ENCODE measurements around the gene NR1D1.

NR1D1 gene

DNA sequence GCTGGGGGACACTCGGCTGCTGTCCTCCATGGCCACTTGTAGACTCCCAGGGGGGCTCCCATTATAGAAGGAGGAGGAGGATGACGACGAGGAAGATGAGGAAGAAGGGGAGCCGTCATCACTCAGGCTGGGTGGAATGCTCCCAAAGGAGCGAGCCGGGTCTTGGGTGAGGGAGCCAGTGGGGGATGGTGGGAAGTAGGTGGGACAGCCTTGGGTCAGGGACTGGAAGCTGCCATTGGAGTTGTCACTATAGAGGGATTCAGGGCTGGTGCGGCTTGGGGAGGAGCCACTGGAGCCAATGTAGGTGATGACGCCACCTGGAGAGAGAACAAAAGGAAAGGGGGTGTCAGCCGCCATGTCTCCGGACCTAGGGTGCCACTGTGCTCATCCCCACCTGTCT lies 3.3 kb downstream of the NR1D1 start:
- no peak for DNase-seq

DNA sequence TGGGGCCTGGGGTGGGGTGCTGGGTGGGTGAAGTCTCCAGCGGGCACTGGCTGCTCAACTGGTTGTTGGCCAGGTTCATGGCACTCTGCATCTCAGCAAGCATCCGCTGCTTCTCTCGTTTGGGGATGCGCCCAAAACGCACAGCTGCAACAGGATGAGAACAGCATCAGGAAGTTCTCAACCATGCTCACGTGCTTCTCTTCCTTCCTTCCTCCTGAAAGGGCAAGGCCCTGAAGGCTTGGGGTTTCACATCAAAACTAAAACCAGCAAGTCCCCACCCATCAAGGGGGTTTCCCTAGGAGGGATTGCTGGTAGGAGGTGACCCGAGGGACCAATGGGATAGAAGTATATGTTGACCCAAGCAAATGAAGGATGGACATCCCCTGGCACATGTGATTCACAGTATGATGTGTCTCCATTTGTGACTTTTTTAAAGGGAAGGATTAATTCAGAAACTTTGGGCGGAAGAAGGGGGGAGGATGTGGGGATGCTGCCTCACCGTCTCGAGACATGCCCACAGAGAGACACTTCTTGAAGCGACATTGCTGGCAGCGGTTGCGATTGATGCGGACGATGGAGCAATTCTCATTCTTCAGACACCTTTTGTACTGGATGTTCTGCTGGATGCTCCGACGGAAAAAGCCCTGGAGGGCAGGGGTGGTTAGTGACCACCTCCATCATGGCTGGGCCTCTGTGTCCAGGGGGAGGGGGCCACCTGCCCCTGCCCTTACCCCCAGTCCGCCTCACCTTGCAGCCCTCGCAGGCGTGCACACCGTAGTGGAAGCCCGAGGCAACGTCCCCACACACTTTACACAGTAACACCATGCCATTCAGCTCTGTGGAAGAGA lies 4.2 kb downstream of the NR1D1 start:
- DNase-seq, result peak; percentile 99

DNA sequence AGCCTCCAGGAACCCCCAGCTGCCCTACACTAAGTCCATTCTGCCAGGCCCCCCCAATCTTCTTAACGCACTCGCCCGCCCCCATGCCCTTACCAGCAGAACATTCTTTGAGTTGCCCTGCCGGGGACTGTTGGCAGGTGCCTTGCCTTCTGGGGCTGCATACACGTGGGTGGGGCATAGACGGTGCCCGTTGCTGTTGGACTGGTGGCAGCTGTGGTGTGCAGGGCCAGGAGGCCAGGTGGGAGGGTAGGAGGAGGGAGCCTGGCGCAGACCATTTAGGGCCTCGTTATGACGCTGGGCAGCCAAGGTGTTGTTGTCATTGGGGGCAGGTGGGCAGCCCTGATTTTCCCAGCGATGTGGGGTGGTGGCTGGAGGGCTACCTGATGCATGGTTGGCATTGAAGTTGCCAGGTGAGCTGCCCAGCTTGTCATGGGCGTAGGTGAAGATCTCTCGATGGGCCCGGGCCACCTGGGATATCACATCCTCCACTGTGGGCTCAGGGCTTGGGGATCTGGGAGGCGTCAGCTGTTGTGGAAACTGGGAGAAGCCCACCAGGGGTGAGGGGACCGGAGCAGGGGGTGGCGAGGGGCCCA lies 4.9 kb downstream of the NR1D1 start:
- no peak for DNase-seq

DNA sequence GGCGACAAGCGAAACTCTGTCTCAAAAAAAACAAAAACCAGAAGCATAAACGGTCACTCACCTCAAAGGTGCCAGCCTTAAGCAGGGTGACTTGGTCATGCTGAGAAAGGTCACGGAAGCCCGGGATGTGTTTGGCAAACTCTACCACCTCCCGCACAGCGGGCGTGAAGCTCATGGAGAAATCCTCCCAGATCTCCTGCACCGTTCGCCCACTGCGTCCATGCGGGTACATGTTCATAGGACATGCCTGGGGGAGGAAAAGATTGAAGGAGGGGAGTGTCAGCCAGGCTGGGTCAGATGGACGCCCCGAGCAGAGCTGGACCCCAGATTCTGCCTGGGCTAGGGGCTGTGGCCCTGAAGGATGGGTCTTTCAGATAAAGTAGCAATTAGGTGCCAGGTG lies 5.5 kb downstream of the NR1D1 start:
- no peak for DNase-seq

DNA sequence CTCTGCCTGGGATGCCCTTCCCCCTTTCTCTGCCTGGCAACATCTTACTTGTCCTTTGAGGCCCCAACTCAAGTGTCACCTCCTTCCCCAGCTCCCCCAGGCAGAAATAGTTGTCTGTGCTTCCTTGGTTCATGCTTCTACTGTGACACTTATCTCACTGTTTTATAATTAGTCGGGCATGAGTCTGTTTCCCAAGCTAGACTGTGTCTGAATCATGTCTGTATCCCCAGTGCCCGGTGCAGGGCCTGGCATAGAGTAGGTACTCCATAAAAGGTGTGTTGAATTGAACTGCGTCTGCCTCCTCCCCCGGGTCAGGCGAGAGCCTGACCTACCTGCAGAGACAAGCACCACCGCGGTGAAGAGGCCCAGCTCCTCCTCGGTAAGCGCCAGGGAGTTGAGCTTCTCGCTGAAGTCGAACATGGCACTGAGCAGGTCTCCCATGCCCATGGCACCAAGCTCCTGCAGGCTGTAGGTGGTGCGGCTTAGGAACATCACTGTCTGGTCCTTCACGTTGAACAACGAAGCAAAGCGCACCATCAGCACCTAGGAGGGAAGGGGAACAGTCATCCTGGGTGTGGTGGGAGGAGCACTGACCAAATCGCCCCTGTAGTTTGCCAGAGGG lies 6.7 kb downstream of the NR1D1 start:
- no peak for DNase-seq

DNA sequence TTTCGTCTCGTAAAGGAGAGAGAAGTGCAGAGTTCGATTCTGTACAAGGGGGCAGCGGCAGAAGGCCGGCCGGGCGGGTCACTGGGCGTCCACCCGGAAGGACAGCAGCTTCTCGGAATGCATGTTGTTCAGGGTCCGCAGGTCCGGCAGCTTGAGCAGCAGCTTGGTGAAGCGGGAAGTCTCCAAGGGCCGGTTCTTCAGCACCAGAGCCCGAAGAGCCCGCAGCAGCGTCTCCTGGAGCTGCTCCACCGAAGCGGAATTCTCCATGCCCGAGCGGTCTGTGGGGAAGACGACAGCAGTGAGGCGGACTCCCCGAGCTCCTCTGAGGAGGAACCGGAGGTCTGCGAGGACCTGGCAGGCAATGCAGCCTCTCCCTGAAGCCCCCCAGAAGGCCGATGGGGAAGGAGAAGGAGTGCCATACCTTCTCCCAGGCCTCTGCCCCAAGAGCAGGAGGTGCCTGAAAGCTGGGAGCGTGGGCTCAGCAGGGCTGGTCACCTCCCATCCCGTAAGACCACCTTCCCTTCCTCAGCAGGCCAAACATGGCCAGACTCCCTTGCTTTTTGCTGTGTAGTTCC lies 7.3 kb downstream of the NR1D1 start:
- no peak for DNase-seq

DNA sequence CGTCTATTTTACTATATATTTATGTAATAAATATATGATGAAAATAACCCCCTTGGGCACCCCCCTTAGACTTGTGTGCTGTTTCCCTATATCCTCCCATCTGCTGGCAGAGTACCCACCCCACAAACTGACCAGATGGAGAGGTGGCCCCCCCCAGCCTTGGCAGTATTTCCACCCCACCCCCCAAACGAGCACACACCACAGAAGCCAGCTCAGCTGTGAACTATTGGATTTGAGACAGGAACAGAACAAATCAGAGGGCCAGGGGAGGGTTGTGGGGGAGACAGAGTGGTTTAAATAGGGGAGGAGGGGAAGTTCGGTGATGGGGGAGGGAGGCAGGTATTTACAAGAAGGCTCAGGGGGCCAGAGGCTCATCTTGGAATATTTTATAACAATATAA lies 7.8 kb downstream of the NR1D1 start:
- no peak for DNase-seq

DNA sequence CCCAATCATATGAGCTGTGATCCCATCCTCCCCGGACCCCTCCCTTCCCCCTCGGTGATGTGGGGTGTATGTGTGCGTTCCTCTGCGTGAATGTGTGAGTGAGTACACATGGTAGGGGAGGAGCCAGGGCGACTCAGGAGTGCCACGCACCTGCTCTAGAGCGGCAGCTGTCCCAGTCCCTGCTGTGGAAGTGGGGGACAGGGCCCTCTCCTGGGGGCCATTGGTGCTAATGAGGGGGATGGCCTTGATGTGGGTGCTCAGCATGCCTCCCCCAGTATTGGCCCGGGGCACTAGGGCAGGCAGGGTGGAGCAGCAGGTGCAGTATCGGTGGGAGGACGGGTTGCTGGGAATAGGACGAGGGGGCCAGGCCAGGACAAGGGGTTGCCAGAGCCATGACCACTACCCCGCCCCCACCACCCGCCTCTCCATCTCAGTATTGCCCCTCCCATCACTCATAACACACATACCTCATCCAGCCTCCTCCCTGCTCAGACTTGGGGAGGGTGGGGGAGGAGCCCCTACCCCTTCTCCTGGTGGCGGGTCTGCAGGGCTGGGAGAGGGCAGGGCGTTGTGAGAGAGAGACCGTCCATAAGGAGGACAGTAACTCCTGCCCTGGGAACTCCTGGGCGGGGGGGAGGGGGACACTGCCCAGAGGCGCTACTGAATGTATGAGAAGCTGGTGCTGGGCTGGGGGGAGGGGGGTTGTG lies 8.5 kb downstream of the NR1D1 start:
- no peak for DNase-seq

DNA sequence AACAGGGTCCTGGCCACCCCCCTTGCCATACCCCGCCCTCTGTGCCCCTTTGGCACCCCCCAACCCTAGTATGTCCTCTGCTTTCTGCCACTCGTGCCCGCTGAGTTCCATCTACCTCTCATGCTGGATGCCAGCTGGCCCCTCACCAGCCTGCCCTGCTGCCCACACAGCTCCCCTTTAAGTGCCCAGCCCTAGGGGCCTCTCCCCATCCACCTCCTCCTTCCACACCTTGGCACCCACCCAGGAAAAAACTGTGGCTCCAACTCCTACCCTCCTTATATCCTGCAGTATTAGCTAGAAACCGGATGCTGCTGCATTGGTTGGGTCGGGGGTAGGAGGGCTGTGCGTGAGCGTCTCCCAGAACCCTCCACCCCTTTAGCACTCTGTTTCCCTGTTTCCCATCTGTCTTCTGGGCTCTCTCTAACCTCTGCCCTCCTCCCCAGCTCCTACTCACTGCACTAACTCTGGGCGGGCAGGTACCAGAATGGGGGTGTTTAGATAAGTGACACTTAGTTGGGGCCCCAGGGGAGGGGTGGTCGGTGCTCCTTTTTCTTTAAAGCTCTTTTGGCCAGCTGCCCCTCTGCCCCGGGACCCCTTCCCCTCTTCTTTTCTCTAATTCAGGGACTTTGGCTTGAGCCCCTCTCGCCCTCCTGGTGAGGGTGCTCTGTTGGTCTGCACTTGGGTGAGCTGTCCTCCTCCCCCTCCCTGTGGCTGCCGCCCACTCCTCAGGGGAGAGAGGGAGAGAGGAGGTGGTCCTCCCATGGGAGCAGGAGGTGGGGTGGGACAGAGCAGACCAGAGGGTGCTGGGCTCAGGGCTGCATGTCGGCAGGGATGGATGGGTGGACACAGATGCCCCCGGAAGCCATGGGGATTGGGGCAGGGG lies 9.9 kb downstream of the NR1D1 start:
- no peak for DNase-seq

DNA sequence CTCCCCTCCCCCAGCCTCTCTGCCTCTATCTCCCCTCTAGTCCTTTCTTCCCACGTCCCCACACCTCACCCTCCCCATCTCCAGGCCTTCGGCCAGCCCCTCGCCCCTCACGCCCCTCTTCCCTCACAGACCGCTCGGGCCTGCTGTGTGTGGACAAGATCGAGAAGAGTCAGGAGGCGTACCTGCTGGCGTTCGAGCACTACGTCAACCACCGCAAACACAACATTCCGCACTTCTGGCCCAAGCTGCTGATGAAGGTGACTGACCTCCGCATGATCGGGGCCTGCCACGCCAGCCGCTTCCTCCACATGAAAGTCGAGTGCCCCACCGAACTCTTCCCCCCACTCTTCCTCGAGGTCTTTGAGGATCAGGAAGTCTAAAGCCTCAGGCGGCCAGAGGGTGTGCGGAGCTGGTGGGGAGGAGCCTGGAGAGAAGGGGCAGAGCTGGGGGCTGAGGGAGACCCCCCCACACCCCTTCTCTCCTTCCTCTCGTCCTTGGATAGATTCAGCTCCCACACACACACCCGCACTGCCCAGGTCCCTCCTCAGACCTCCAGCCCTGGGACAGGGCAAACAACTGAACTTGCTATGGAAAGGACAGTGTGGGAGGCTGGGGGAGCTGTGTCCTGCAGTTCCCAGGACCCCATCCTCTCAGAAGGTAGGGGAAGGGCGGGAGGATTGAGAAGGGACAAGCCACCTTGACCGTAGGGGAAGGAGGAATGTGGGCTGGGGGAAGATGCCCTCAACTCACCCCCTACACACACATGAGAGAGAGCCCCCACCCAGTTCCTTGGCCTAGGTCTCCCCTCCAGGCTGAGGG lies 11.1 kb downstream of the NR1D1 start:
- DNase-seq, result no peak

DNA sequence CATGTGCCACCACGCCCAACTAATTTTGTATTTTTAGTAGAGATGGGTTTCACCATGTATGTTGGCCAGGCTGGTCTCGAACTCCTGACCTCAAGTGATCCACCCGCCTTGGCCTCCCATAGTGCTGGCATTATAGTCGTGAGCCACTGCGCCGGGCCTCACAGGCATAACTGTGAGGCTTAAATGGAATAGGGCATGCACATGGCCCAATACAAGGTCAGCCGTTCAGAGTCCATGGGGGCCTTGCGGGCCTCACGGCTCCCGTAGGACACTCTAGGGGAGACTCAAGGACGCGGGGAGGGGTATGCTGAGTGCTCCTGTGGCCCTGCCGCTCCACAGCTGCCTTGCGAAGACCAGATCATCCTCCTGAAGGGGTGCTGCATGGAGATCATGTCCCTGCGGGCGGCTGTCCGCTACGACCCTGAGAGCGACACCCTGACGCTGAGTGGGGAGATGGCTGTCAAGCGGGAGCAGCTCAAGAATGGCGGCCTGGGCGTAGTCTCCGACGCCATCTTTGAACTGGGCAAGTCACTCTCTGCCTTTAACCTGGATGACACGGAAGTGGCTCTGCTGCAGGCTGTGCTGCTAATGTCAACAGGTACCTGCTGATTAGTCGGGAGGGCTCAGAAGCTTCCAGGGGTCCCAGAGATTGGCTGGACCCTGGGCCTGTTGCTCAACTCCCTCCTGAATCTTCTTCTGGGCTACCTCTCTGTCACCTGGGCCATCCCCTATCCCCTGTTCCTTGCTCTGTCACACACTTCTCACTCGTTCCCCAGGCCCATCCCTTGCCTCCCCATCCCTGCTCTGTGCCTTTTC lies 12.3 kb downstream of the NR1D1 start:
- DNase-seq, result no peak

DNA sequence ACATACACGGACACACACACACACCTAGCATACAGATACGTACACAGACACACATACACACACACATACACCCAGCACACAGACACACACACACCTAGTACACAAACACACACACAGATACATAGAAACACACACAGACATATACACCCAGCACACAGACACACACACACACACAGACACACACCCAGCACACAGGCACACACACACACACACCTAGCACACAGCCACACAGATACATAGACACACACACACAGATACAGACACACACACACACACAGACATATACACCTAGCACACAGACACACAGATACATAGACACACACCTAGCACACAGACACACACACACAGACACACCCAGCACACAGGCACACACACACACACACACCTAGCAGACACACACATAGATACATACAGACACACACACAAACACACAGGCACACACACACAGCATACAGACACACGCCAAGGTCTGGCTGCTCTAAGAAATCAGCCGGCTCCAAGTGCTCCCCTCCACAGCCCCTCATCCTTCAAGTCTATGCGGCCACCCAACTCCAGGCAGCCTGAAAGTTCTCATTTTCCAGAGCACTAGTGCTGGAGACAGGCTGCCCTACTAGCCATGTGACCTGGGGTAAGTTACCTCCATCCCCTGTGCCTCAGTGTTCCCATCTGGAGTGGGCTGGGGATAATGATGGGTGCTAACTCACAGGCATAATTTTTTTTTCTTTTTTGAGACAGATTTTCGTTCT lies 13.2 kb downstream of the NR1D1 start:
- DNase-seq, result no peak

DNA sequence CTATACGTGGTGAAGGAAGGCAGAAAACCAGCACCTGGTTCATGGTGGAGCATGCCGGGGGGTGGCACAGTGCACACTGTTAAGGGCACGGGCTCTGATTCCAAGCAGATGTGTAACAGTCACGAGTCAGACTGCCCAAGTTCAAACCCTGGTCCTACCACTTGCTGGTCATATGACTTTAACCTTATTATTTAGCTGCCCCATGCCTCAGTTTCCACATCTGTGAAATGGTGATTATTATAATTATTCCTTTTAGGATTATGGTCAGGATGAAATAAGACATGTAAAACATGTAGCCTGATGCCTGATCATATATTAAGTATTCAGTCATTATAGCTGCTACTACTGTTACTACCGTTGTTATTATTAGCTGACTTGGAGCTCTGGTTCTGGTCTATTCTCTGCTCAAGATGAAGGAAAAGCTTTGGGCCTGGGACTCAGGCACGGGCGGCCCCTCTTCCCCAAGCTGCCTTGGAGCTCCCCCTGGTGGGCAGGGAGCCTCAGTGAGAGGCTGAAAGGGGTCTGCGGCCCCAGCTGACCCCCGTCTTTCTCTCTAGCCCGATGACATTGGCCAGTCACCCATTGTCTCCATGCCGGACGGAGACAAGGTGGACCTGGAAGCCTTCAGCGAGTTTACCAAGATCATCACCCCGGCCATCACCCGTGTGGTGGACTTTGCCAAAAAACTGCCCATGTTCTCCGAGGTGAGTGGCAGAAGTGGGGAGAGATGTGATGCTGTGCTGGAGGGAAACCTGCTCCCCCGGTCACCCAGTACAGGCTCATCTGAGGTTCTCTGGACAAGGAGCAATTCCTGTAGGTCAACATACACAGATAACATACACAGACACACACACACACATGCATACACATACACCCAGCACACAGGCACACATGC lies 14.0 kb downstream of the NR1D1 start:
- DNase-seq, result peak; percentile 59

DNA sequence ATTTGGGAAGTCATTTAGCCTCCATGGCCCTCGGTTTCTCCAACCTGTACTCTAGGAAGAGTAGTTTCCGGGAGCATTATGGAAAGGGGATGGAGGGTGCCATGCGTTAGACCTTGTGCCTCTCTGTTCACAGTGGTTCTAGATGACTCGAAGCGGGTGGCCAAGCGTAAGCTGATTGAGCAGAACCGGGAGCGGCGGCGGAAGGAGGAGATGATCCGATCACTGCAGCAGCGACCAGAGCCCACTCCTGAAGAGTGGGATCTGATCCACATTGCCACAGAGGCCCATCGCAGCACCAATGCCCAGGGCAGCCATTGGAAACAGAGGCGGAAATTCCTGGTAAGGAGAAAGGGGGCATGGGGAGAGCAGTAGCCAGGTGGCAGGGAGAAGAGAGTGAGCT lies 15.9 kb downstream of the NR1D1 start:
- DNase-seq, result no peak

DNA sequence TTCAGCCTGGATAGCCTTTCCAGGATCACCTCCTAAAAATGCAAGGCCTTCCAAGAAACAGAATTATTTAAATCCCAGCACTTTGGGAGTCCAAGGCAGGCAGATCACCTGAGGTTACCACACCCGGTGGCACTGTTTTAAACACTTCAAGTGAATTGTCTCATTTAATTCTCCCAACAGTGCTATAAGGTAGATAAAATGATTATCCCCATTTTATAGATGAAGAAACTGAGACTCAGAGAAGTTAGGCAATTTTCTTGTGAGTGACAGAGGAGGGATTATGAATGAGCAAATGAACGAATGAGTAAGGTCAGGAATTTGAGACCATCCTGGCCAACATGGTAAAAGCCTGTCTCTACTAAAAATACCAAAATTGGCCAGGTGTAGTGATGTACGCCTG lies 20.8 kb downstream of the NR1D1 start:
- no peak for DNase-seq

DNA sequence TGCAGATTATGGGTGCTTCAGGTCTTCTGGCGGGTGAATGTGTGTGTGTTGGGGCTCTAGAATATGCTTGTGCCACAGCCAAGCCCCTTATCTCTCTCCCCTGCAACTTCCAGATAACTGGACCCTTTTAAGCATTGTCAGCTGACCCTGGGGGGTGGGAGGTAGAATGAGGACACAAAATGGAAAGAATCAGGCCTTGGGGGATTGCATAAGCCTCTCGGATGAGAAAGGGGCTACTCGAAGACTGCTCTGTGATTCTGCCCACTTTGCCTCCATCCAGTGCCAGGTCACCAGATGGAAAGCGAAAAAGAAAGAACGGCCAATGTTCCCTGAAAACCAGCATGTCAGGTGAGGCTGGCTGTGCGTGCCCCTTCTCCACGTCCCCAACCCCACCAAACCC lies 23.8 kb downstream of the NR1D1 start:
- DNase-seq, result no peak

DNA sequence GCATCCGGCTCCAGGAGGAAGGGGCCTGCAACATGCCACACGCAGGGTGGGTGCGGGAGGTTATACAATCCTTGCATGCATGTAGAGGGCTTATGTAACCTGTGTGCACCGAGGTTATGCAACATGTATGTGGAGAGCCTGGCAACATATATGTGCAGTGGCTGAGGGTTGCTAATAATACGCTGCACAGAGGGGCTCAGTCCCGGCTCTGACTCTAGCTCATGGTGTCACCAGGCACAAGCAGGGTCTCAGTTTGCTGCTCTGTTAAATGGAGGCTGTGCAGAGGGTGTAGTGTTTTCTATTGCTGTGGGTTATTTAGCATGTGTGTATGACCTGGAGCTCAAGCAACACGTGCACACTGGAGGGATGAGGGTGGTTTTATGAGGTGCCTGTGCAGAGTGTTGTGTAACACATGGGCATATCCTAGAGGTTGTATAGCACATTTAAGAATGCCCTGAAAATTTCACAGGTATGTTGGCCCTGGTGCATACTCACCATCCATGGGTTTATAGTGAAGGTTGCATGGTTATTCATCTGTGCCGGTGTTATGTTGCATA lies 24.4 kb downstream of the NR1D1 start:
- no peak for DNase-seq
